Activated T-helper 17 cell treated with anti-CD3 and anti-CD28 coated beads, Interleukin-2, amount 50 U/mL, for 72 hours (primary cell): ENCODE measurements around the gene LRRN2. TPM values are rescaled to one million over a fixed set of nuclear protein-coding genes. Genes with fewer than 3 reads are reported as not detected.

Experiments
- ATAC-seq: fragments of 150-1000 bp; cut with Tn5 transposase; replicated peaks from 2 replicates; pipeline ENCODE4 v1.10.0; 2021; ENCODE audit warnings: mild to moderate bottlenecking, moderate library complexity
- H3K27ac Mint-ChIP-seq: one replicate; pipeline ENCODE4 v1.8.0; 2022; ENCODE audit warnings: mixed read lengths
- H3K27me3 Mint-ChIP-seq: one replicate; pipeline ENCODE4 v1.8.0; 2022; ENCODE audit warnings: mixed read lengths
- H3K36me3 Mint-ChIP-seq: one replicate; pipeline ENCODE4 v1.8.0; 2022; ENCODE audit warnings: low read depth, mild to moderate bottlenecking, mixed read lengths
- H3K4me1 Mint-ChIP-seq: one replicate; pipeline ENCODE4 v1.8.0; 2022; ENCODE audit warnings: mixed read lengths
- H3K4me3 Mint-ChIP-seq: one replicate; pipeline ENCODE4 v1.8.0; 2022; ENCODE audit warnings: mild to moderate bottlenecking, mixed read lengths
- H3K9me3 Mint-ChIP-seq: one replicate; pipeline ENCODE4 v1.8.0; 2022; ENCODE audit warnings: mixed read lengths
- total RNA-seq, 2 donors: library from RNA; stranded (reverse); gene quantifications; one replicate each; pipeline ENCODE4 v1.2.3, GENCODE V29; 2022

The LRRN2 gene
- total RNA-seq, 2 donors from 2014 or later: not detected

- peaks cover 17% of the 10 kb centered on the region for H3K27me3 Mint-ChIP-seq
- H3K4me1 Mint-ChIP-seq: peaks cover 4% of the 10 kb centered on the region
- H3K36me3 Mint-ChIP-seq: no peaks in the 10 kb centered on the region
- peak overlapping the region; percentile 31 for H3K27ac Mint-ChIP-seq
- ATAC-seq: no peak
- H3K4me3 Mint-ChIP-seq: no peak overlapping the region
- H3K9me3 Mint-ChIP-seq: no peaks in the 10 kb centered on the region
Measured at GRCh38 chr1:204626381-204626780, 59.2 kb downstream of the LRRN2 start.

DNA sequence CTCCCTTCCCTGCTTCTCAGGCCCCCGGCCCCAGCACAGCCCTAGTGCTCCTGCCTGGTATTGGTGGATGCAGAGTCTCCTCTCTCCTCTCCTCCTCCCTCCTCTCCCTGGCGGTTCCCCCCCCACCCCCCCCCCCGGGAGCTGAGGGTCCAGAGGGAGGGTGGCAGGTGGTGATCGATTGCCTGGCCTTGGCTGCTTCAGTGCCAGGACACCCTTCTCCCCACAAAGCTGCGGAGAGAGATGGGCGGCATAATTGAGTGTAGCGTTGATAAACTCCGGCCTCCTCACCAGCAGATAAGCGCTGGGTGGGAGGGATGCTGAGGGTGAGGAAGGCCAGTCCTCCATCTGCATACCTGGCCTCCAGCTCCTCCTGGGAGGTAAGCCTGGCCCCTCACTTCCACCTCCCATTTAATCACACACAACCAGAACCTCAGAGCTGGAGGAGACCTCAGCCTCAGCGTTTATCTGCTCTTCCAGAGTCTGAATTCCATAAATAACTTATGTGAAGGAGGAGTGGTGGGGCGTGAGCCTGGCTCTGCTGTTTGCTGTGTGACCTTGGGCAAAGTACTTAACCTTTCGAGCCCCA, 60.8 kb downstream of the LRRN2 start:
- no peaks in the 10 kb centered on the region for H3K9me3 Mint-ChIP-seq
- H3K27me3 Mint-ChIP-seq: peaks cover 9% of the 10 kb centered on the region
- peaks cover 4% of the 10 kb centered on the region for H3K4me1 Mint-ChIP-seq
- no peak for ATAC-seq
- no peak overlapping the region for H3K4me3 Mint-ChIP-seq
- no peaks in the 10 kb centered on the region for H3K36me3 Mint-ChIP-seq
- no peak overlapping the region for H3K27ac Mint-ChIP-seq

DNA sequence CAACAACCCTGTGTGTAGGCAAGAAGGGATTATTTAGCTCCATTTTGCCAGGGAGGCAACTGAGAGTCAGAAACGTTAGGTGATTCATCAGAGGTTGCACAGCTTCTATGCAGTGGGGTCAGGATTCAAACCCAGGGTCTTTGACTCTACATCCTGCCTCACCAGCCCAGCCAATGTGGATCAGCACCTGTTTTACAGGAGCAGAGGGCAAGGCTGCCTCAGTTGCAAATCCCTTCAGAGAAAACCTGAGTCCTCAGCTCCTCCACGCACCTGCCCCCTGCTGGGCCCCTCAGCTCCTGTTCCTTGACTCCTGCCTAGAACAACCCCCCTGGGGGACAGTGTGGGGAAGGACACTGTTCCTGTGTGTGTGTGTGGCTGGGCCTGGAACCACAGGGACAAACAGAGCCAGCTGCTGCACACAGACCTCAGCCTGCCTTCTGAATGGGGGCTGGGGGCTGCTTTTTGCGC, 61.6 kb downstream of the LRRN2 start:
- Mint-ChIP-seq H3K9me3 (no peaks in the 10 kb centered on the region), H3K27me3 (peaks cover 3% of the 10 kb centered on the region), H3K27ac (no peak overlapping the region), H3K36me3 (no peaks in the 10 kb centered on the region), H3K4me1 (no peaks in the 10 kb centered on the region), H3K4me3 (no peak overlapping the region)
- no peak for ATAC-seq

DNA sequence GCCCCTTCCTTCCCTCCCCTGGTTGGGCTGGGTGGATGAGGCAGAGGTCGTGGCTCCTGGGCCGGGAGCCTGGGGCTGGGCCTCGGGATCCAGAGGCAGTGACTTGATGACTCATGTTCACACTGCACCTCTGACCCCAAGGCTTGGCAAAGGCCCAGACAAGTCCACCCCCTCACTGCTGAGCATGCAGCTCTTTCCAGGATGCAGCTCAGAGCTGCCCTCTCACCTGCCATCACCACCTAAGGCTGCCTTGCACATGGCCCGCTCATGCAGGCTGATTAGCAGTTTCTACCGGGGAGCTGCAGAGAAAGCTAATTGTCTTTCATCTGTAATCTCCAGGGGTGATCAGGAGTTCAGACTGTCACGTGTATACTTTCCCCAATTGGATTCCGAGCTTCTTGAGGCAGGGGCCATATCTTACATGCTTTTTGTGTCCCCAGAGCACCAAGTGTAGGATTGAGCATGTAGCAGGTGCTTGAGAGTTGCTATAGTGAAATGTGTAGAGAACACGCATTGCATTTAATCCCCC, 62.1 kb downstream of the LRRN2 start:
- H3K27me3 Mint-ChIP-seq: peaks cover 1% of the 10 kb centered on the region
- no peak overlapping the region for H3K4me3 Mint-ChIP-seq
- ATAC-seq: peak; percentile 18
- H3K9me3 Mint-ChIP-seq: no peaks in the 10 kb centered on the region
- no peaks in the 10 kb centered on the region for H3K4me1 Mint-ChIP-seq
- no peaks in the 10 kb centered on the region for H3K36me3 Mint-ChIP-seq
- H3K27ac Mint-ChIP-seq: no peak overlapping the region

DNA sequence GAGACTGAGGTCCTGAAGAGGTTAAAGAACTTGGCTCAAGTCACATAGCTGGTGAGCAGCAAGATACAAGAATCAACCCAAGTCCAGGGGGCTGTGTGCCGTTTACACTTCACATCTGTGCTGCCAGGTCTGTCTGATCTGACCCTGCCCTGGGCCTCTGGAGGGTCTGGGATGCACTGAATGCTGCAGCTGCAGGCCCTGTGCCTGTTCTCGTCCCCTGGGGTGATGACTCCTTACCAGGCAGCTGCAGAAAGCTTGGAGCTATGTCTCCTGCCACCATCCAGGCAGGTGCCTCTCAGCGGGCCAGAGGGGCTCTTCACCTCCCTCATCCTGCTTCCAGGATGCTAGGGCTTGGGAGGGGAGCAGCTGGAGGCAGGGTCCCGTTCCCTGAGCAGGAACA, 63.5 kb downstream of the LRRN2 start:
- ATAC-seq: no peak
- H3K4me3 Mint-ChIP-seq: no peak overlapping the region
- no peak overlapping the region for H3K27ac Mint-ChIP-seq
- no peaks in the 10 kb centered on the region for H3K27me3 Mint-ChIP-seq
- H3K36me3 Mint-ChIP-seq: no peaks in the 10 kb centered on the region
- no peaks in the 10 kb centered on the region for H3K9me3 Mint-ChIP-seq
- no peaks in the 10 kb centered on the region for H3K4me1 Mint-ChIP-seq

- no peak overlapping the region for H3K4me3 Mint-ChIP-seq
- no peaks in the 10 kb centered on the region for H3K27me3 Mint-ChIP-seq
- H3K9me3 Mint-ChIP-seq: no peaks in the 10 kb centered on the region
- no peaks in the 10 kb centered on the region for H3K36me3 Mint-ChIP-seq
- H3K4me1 Mint-ChIP-seq: no peaks in the 10 kb centered on the region
- no peak for ATAC-seq
- no peak overlapping the region for H3K27ac Mint-ChIP-seq
Measured at GRCh38 chr1:204621396-204621795, 64.1 kb downstream of the LRRN2 start.

GRCh38 chr1:204619721-204620120, 65.8 kb downstream of the LRRN2 start:
- H3K9me3 Mint-ChIP-seq: no peaks in the 10 kb centered on the region
- H3K27ac Mint-ChIP-seq: no peak overlapping the region
- no peaks in the 10 kb centered on the region for H3K36me3 Mint-ChIP-seq
- no peak for ATAC-seq
- no peak overlapping the region for H3K4me3 Mint-ChIP-seq
- no peaks in the 10 kb centered on the region for H3K27me3 Mint-ChIP-seq
- H3K4me1 Mint-ChIP-seq: no peaks in the 10 kb centered on the region

DNA sequence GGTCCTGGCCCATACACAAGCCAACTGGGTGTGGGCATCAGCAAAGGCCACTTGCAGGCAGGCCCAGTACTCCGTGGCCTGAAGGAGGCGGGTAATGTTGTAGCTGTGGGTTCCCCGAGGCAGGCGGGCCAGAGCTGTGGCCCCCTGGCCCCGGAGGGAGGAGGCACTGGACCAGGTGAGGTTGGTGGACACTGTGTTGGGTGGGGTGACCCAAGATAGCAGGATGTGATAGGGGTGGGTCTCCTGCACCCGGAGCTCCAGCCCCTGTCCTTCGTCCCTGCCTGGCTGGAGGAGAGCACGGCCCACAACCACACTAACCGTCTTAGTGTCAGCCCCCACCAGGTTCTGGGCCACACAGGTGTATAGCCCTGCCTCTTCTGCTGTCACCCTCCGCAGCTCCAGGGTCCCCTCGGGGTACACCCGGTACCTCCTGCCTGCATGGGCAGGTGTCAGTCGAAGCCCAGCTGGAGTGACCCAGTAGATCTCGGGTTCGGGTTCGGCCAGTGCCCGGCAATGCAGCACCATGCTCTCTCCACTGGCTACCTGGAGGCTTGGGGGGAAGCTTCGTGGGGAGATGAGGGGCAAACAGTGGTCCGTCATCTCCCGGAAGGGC, 67.3 kb downstream of the LRRN2 start:
- H3K9me3 Mint-ChIP-seq: no peaks in the 10 kb centered on the region
- no peaks in the 10 kb centered on the region for H3K36me3 Mint-ChIP-seq
- H3K4me1 Mint-ChIP-seq: no peaks in the 10 kb centered on the region
- H3K27me3 Mint-ChIP-seq: no peaks in the 10 kb centered on the region
- ATAC-seq: no peak
- H3K27ac Mint-ChIP-seq: no peak overlapping the region
- no peak overlapping the region for H3K4me3 Mint-ChIP-seq

DNA sequence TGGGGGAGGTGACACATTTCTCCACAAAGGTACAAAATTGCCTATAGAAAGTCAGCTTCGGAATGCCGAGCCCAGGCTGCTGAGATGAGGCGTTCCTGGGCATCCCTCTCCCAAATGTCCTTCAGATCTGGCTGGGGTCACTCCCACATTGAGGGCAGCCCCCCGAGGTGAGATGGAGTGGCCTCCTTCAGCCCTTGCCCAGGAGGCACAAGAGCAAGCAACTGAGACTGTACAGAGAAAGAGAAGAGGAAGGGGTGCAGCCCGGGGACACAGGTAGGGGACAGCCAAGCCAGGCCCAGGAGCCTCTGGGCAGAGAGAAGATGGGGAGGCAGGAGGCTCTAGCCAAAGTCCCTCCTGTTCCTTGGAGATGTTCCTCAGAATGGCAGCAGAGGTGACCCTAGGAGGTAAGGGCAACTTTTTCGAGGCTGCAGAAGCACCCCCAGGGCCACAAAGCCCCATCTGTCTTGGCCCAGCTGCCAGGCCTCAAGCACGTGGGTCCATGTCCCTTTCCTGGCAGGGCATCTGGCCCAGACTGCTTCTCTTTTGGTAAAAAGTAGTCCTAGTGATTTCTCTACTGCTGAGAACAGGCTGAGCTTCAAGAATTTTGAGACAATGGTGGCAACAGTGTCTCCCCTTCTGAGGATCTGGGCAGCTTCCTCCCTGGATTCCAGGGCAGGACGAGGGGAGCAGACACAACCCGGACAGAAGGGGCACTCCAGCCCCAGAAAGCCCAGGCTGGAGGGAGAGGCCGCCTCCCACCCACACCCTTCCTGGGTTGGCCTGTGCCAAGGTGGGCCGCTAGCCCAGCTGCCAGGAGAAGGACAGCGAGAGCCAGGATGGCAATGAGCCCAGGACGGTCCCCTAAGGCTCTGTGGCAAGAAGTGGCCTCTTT, 68.0 kb downstream of the LRRN2 start:
- H3K9me3 Mint-ChIP-seq: no peaks in the 10 kb centered on the region
- no peaks in the 10 kb centered on the region for H3K27me3 Mint-ChIP-seq
- no peak overlapping the region for H3K27ac Mint-ChIP-seq
- no peaks in the 10 kb centered on the region for H3K4me1 Mint-ChIP-seq
- no peak for ATAC-seq
- H3K4me3 Mint-ChIP-seq: no peak overlapping the region
- no peaks in the 10 kb centered on the region for H3K36me3 Mint-ChIP-seq

DNA sequence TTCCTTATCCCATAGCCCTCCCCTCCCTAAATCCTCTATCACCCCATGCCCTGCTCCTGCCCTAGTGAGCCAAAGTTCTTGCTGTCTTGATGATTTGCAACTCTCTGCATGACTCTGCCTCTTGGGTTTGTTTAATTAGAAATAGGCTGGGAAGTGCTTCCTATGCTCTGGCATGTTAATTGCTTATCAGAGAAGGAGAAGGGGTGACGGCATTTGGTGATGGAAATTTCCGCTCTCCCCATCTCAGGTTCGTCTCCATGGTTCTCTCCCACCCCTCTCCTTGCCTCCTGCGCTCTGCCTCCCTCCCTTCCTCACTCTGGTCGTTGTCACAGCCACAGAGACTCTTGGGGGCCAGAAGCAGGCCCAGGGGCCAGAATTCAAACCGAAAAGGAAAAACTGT, 68.9 kb downstream of the LRRN2 start:
- ATAC-seq: no peak
- no peaks in the 10 kb centered on the region for H3K36me3 Mint-ChIP-seq
- no peaks in the 10 kb centered on the region for H3K27me3 Mint-ChIP-seq
- no peaks in the 10 kb centered on the region for H3K9me3 Mint-ChIP-seq
- no peaks in the 10 kb centered on the region for H3K4me1 Mint-ChIP-seq
- H3K27ac Mint-ChIP-seq: no peak overlapping the region
- H3K4me3 Mint-ChIP-seq: no peak overlapping the region

DNA sequence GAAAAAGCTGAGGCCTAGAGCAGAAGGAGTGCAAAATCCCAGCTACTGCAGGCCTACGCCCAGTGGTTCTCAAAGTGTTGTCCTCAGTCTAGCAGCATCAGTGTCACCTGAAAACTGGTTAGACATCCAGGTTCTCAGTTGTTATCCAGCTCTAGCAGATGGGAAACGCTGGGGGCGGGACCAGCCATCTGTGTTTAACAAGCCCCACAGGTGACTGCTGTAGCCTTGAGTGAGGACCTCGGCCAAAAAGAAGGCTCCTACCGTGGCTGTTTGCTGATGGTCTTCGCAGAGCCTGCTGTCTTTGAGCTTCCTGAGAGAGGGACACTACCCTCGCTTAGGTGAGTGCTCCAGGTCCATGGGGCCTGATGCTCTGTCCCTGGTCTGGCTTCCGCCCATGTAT, 69.7 kb downstream of the LRRN2 start:
- Mint-ChIP-seq H3K36me3 (no peaks in the 10 kb centered on the region), H3K27ac (no peak overlapping the region), H3K27me3 (no peaks in the 10 kb centered on the region), H3K9me3 (no peaks in the 10 kb centered on the region), H3K4me3 (no peak overlapping the region), H3K4me1 (no peaks in the 10 kb centered on the region)
- ATAC-seq: no peak

- Mint-ChIP-seq H3K4me3 (no peak overlapping the region), H3K27me3 (no peaks in the 10 kb centered on the region), H3K36me3 (no peaks in the 10 kb centered on the region), H3K4me1 (no peaks in the 10 kb centered on the region), H3K9me3 (no peaks in the 10 kb centered on the region), H3K27ac (no peak overlapping the region)
- no peak for ATAC-seq
Measured at GRCh38 chr1:204613636-204614035, 71.9 kb downstream of the LRRN2 start.

DNA sequence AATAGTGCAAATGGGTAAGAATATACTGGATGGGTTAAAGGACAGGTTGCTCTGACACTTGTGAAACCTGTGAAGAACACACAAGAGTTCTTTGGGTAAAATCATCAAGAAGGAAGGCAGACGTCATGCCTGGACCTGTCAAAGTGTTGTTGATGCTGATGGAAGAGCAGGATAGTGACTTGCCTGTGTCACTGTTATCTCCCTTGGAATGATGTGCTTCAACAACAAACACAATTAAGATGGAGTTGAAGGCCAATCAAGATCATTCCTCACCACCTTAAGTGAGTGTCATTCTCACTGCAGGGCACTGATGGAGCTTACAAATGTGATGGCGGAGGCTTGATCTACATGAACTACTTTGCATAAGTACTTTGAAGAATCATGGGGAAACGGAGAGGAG, 73.2 kb downstream of the LRRN2 start:
- Mint-ChIP-seq H3K9me3 (no peaks in the 10 kb centered on the region), H3K36me3 (no peaks in the 10 kb centered on the region), H3K27ac (no peak overlapping the region), H3K4me3 (no peak overlapping the region), H3K27me3 (no peaks in the 10 kb centered on the region), H3K4me1 (no peaks in the 10 kb centered on the region)
- ATAC-seq: no peak

DNA sequence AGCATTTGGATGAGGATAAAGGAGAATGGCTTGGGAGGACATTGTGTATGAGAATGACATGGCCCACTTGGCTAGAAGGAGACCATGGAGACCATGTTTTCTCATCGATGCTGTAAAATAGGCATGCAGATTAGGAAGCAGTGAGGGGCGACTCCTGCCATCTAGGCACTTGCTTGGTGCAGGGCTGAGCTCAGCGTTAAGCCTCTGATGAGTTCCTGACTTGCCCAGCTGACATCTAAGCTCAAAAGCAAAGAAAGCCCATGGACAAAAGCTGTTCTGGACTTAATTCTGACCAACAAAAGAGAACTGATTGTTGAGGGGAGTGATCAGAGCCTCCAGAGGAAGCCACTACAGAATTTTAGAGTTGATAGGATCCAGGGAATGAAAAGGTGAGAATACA, 74.5 kb downstream of the LRRN2 start:
- H3K9me3 Mint-ChIP-seq: no peaks in the 10 kb centered on the region
- H3K4me1 Mint-ChIP-seq: no peaks in the 10 kb centered on the region
- H3K36me3 Mint-ChIP-seq: no peaks in the 10 kb centered on the region
- peaks cover 2% of the 10 kb centered on the region for H3K27me3 Mint-ChIP-seq
- no peak overlapping the region for H3K27ac Mint-ChIP-seq
- H3K4me3 Mint-ChIP-seq: no peak overlapping the region
- no peak for ATAC-seq

GRCh38 chr1:204607910-204608309, 77.6 kb downstream of the LRRN2 start:
- no peaks in the 10 kb centered on the region for H3K36me3 Mint-ChIP-seq
- H3K9me3 Mint-ChIP-seq: no peaks in the 10 kb centered on the region
- no peak for ATAC-seq

More at GRCh38 chr1:204607910-204608309, 77.6 kb downstream of the LRRN2 start:
- peaks cover 3% of the 10 kb centered on the region for H3K27me3 Mint-ChIP-seq
- H3K4me1 Mint-ChIP-seq: no peaks in the 10 kb centered on the region
- H3K27ac Mint-ChIP-seq: no peak overlapping the region
- H3K4me3 Mint-ChIP-seq: no peak overlapping the region
